HG02943 (cell line): ENCODE results near the gene MAEA.
"Not testable (repeated sequence)": the region's sequence is repeated elsewhere in the genome, so short reads cannot be mapped to it uniquely, and the experiment has no call there.

Source experiments
- ATAC-seq: cut with Tn5 transposase; IDR thresholded peaks from one replicate; pipeline ENCODE4 v1.9.1; 2021; ENCODE audit warnings: mild to moderate bottlenecking, low read depth, moderate library complexity; ENCODE audit not compliant: unreplicated experiment

The MAEA gene

GRCh38 chr4:1363513-1363912 is 73.8 kb downstream of the MAEA start:
- no peak for ATAC-seq

DNA sequence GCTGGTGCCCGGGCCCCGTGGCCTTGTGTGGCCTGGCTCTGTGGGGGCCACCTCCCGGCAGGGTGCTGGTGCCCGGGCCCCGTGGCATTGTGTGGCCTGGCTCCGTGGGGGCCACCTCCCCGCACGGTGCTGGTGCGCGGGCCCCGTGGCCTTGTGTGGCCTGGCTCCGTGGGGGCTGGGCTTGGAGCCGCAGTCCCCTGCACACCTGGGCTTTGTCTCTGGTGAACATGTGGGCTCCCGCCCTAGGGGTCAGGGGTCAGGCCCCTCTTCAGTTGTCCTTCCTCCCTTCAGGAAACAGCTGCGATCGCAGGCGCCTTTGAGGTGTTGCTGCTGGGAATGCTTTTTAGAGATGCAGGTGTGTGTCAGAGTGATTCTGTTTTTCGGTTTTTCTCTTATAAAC is 74.5 kb downstream of the MAEA start:
- no peak for ATAC-seq

GRCh38 chr4:1364748-1365147 is 75.1 kb downstream of the MAEA start:
- no peak for ATAC-seq

GRCh38 chr4:1365271-1366178 is 75.8 kb downstream of the MAEA start:
- no peak for ATAC-seq

GRCh38 chr4:1366371-1367229 is 76.9 kb downstream of the MAEA start:
- ATAC-seq = no peak

GRCh38 chr4:1367230-1367935 is 77.7 kb downstream of the MAEA start:
- no peak for ATAC-seq

DNA sequence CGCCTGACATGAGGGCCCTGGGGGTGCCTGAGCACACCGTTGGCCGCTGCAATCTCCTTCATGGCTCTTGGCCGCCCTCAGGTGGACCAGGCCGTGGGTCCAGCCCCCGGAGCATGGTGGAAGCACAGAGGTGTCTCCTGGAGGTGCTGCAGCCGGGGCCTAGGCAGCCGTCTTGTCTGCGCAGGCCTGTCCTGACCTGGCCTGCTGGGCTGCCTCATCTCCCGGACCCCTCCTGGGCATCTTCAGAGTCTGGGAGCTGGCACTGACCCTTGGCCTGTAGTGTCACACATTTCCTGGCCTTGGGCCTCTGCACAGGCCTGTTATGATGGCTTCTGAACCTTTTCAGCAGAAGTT is 78.2 kb downstream of the MAEA start:
- no peak for ATAC-seq

DNA sequence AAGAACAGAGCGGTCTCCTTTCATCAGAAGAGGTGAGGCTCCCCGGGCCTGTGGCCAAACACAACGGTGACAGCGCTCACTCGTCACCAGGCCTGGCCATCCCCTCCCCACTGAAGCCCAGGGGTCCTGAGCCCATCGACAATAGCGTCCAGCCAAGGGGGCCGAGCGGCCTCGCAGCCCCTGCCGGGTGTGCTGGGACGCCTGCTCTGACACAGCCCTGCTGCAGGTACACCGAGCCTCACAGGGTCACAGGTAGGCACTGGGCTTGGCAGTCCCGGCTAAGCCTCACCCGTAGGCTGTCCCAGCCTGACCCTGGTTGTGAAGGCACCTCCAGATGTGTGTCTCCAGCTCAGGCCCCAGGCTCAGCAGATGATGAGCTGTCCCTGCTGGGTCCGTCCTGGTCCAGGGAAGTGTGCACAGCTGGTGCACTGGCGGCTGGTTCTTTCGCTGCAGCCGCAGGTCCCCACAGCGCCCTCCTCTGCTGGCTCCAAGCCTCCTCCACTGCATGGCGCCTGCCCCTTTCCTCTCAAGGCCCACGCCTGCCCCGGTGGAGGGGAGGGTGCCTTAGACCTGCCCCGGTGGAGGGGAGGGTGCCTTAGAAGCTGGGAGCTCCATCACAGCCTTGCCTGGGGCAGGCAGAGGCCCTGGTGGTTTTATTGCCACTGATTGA is 78.9 kb downstream of the MAEA start:
- no peak for ATAC-seq

DNA sequence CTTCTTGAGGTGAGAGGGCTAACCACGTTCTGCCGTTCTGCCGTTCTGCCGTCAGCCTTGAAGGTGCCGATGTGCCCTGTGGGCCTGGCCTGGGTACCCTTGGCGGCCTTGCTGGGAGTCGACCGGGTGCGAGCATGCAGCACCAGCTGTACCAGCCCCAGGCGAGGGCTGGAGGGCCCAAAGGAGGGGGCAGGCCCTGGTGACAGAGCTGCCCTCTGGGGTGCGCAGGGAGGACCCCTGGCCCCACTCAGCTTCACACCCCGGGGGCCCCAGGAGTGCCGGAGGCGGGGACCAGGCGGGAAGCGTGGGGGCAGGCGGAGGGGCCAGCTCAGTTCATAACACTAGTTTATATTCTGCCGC is 79.4 kb downstream of the MAEA start:
- no peak for ATAC-seq

- ATAC-seq = no peak
Observed at GRCh38 chr4:1369479-1370079, 79.9 kb downstream of the MAEA start.

DNA sequence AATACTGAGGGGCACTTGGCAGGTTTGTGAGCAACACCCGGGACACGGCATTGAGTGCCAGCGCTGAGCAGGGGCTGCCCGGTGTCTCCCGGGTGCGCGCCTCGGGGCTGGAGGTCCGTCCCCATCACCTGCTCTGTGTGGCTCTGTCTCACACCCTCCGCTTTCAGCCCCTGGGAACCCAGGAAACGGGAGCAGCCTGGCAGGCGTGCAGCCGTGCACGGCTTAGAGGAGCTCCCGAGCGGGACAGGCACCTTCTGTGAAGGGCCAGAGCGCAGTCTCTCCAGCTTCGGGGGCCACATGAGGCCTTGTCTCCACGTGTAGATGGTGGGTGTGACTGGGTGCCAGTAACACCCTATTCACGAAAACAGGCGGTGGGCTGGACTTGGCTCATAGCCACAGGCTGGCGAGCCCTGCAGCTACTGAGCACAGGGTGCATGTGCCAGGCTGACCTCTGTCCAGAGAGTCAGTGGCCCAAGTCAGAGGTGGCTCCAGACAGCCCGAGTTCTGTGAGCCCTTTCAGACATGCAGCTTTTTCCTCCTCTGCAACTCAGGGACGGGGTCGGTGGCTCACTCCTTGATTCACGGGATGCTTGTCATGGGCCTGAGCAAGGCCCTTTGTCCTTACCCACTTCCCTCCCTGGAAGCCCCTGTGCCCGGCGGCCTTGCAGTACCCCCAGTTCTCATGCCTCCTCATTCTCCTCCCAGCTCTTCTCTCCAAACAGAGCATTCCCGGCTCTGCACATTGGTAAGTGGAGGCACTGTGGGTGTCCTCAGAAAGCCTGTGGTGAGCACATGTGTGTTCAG is 80.8 kb downstream of the MAEA start:
- ATAC-seq = no peak

DNA sequence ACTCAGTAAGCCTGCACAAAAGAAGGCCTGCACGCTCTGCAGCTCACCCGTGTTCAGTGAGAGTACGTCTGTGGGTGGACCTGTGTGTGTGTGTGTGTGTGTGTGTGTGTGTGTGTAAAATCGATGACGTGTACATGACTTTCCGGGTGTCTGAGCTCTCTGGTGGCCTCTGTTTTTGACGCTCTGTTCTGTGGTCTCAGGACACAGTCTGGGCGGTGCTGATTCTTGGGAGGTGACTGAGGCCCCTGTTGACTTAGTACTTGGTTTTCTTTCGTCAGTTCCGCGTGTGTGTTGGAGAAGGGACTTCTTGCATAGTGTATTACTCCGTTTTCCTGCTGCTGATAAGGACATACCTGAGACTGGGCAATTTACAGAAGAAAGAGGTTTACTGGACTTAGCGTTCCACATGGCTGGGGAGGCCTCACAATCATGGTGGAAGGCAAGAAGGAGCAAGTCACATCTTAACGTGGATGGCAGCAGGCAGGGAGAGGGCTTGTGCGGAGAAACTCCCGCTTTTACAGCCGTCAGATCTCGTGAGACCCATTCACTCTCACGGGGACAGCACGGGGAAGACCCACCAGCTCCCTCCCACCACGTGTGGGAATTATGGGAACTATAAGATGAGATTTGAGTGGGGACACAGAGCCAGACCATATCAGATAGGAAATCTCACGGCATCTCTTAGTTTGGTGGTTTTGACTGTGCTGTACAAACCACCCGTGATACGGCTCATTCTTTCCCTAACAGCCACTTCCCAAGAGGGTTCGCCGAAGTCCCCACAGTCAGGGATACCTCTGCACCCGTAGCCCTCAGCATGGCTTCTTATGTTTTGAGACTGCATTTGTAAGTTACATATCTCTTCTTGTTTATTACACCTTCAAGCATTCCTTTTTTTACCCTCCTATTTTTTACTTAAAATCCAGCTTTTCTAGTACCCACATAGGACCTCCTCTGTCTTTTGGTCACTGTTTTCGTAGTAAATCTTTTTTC is 81.8 kb downstream of the MAEA start:
- no peak for ATAC-seq

DNA sequence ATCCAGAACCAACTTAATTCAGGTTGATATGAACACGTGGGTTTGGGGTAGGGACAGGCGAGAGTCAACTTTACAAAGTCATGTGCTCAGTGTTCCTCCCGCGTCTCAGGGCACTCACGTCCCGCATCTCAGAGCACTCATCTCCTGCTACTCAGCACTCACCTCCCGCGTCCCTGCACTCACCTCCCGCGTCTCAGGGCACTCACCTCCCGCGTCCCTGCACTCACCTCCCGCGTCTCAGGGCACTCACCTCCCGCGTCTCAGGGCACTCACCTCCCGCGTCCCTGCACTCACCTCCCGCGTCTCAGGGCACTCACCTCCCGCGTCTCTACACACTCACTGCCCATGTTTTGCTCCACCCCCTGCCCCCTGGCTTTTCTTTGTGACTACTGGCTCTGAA is 82.9 kb downstream of the MAEA start:
- not testable (repeated sequence) for ATAC-seq

DNA sequence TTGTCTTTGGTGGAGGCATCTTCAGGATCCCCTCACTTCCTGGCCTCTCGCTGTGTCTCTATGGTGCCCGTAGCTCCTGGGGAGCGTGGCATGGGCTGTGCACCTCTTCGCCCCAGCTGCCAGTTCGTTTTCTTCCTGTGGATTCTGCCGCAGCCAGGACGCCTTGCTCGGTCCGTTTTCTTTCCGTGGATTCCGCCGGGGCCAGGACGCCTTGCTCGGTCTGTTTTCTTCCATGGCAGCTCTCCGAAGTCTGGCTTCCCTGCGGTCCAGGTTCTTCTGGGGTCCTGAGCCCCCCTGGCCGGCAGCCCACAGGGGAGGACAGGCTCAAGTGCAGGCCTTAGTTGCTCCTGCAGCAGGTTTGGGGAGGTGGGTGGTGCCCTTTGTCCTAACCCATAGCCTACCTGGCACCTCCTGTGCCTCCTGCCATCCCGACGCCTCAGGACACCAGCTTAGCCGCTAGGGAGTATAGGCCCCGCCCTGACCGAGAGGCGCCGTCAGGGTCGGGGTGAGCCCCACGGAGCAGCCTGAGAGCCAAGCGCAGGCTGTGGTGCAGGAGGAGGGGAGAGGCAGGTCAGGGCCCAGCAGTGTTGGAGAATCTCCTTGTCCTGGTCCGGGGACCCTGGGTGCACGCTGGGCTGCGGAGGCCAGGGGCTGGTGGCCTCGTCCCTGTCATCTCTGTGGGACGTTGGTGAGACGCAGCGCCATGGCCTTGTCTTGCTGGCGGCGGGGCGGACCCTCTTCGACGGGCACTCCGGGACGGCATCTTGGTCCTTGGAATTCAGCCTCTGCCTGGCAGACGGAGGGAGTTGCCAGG is 84.4 kb downstream of the MAEA start:
- ATAC-seq = no peak

DNA sequence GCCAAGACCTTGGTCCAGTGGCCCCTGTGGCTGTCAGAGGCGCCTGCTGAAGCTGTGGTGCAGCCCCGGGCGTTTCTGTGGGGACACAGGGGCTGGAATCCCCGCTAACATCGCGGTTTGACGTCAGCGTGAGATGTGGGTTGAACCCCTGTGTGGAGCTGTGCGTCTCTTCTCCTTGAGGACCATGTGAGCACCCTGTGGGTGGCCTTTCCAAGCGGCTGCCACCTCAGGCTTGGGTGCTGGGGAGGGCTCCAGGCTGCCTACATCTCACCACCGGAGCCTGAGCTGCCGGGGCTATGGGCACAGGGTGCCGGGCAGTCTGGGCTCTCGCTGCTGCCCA is 85.0 kb downstream of the MAEA start:
- ATAC-seq = no peak

- no peak for ATAC-seq
Observed at GRCh38 chr4:1375051-1375721, 85.5 kb downstream of the MAEA start.

DNA sequence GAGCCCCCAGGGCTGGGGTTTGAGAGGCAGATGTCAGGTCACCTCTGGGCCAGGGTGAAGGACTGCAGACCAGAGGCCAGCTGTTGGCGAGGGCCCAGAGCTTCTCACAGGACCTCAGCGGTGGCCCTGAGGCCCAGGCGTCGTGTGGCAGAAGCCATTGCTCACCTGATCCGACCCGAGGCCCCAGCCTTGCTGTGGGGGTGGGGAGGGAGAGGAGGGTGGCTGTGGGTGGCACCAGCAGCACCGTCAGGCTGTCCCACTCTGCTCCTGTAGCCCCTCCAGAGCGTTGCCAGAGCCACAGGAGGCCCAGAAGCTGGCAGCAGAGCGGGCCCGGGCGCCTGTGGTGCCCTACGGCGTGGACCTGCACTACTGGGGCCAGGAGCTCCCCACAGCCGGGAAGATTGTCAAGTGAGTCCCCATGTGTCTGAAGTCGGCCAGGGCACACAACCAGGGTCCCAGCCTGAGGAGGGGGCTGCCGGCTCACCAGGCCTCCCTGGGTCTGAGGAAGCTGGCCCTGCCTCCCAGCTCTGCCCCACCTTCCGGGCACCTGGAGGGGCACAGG is 86.2 kb downstream of the MAEA start:
- no peak for ATAC-seq
